GM12872 (cell line): Measurements from ENCODE around the gene ALOX12B.

Source experiments
- TF ChIP-seq, protein P1 (sequence below): IDR thresholded peaks from 3 replicates; pipeline ENCODE4 v1.5.1; 2011; ENCODE audit warnings: low read depth, mild to moderate bottlenecking, low read length, moderate library complexity; ENCODE audit not compliant: insufficient read depth

The ALOX12B gene

DNA sequence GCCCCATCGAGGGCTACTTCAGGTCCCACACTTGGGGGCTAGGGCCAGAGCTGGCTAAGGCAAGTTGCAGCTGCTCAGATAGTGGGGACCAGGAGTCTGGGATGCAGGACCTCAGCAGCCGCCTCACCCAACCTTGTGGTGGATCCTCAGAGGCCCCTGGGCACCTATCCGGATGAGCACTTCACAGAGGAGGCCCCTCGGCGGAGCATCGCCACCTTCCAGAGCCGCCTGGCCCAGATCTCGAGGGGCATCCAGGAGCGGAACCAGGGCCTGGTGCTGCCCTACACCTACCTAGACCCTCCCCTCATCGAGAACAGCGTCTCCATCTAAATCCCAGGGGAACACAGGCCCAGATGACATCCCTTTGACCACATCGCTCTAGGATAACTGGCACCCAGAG lies 39.3 kb downstream of the ALOX12B start:
- TF ChIP-seq, protein P1, sequence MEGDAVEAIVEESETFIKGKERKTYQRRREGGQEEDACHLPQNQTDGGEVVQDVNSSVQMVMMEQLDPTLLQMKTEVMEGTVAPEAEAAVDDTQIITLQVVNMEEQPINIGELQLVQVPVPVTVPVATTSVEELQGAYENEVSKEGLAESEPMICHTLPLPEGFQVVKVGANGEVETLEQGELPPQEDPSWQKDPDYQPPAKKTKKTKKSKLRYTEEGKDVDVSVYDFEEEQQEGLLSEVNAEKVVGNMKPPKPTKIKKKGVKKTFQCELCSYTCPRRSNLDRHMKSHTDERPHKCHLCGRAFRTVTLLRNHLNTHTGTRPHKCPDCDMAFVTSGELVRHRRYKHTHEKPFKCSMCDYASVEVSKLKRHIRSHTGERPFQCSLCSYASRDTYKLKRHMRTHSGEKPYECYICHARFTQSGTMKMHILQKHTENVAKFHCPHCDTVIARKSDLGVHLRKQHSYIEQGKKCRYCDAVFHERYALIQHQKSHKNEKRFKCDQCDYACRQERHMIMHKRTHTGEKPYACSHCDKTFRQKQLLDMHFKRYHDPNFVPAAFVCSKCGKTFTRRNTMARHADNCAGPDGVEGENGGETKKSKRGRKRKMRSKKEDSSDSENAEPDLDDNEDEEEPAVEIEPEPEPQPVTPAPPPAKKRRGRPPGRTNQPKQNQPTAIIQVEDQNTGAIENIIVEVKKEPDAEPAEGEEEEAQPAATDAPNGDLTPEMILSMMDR = no peak

DNA sequence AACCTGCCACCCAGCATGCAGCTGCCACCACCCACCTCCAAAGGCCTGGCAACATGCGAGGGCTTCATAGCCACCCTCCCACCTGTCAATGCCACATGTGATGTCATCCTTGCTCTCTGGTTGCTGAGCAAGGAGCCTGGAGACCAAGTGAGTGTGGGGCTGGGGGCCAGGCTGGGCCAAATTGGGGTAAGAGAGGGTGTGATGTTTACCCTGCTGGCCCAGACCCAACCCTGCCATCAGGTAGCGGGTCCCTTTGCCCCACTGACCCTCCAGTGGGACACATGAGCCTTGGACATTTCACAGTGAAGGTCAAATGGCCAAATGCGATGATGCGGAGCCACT lies 39.8 kb downstream of the ALOX12B start:
- TF ChIP-seq, protein P1 = no peak

DNA sequence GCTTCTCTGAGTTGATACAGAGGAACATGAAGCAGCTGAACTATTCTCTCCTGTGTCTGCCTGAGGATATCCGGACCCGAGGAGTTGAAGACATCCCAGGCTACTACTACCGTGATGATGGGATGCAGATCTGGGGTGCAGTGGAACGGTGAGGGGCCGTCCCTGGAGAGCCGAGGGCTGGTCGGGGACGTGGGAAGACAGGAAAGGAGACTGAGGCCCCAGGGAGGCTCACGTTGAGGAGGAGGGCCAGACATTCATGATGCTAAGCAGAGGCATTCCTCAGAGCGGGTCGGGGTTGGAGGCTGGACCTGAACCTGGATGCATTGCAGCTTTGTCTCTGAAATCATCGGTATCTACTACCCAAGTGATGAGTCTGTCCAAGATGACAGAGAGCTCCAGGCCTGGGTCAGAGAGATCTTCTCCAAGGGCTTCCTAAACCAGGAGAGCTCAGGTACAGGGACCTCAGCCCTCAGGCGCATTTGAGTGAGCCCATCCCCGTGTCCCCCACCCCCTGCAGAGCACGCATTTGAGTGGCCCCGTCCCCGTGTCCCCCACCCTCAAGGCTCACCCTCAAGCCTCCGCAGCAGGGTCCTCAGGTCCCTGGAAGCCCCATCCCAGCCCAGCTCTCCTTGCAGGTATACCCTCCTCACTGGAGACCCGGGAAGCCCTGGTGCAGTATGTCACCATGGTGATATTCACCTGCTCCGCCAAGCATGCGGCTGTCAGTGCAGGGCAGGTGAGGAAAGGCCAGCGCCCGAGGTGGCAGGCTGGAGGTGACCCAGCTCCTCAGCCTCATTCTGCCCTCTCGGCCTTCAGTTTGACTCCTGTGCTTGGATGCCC lies 40.4 kb downstream of the ALOX12B start:
- TF ChIP-seq, protein P1 = no peak

DNA sequence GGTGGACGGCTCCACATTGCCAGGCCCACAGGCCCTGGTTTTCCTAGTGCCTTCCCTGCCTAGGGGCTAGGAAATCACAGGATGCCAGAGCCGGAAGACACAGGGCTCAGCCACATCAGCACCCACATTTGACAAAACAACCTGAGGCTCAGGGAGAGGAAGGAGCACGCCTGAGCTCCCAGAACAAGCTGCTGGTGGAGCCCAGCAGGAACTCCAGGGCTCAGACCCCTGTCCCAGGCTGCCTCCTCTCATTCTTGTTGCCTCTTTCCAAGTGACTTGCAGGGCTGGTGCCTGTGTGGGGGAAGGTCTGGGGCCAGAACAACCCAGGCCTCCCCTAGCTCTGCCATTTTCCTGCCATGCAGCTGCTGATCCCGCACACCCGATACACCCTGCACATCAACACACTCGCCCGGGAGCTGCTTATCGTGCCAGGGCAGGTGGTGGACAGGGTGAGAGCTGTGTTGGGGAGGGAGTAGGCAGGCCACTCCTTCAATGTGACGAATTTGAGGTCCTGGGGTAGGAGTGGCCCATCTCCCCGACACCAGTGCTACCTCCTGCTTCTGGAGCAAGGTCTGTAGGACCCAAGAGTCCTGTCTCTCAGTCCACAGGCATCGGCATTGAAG lies 41.1 kb downstream of the ALOX12B start:
- TF ChIP-seq, protein P1 = no peak

DNA sequence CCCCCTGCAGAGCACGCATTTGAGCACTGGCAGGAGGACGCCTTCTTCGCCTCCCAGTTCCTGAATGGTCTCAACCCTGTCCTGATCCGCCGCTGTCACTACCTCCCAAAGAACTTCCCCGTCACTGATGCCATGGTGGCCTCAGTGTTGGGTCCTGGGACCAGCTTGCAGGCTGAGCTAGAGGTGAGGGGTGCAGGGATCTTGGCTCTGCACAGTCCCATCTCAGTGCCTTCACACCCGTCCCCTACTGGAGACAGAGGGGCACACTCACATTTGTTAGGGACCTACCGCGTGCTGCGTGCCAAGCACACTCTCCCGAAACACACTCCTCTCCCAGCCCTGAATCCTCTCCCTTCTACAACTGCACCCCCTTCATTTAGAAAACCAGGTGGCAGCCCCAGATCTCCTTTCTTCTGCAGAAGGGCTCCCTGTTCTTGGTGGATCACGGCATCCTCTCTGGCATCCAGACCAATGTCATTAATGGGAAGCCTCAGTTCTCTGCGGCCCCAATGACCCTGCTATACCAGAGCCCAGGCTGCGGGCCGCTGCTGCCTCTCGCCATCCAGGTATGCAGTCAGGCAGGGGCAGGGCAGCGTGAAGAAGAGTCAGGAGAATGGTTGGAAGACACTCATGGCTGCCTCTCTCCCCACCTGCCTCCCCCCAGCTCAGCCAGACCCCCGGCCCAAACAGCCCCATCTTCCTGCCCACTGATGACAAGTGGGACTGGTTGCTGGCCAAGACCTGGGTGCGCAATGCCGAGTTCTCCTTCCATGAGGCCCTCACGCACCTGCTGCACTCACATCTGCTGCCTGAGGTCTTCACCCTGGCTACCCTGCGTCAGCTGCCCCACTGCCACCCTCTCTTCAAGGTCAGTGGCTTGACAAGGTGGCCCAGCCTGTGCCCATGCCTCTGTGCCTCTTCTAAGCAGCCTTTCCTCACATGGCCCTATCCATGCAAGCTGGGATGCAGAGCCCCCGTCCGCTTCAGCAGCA lies 42.4 kb downstream of the ALOX12B start:
- TF ChIP-seq, protein P1 = no peak

DNA sequence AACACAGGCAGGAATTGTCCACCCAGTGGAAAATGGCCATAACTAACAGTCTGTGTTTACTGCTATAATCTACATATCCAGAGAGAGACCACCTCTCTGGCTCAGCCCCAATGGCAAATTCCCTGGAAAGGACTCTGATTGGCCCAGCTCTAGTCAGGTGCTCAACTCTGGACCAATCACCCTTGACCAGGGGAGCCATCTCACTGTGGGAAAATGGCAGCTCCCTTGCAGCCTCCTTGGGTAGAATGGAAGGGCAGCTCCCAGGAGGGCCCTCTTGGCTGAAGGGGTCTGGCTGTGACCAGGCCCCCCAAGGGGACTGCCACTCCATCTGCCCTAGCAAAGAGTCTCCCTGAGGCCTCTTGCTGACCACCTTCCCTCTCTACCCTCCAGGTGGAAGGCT lies 45.5 kb downstream of the ALOX12B start:
- TF ChIP-seq, protein P1 = no peak
